Keratinocyte (primary cell): ENCODE measurements around the gene TBC1D3B.

Experiments used
- CTCF ChIP-seq, 3 experiments: IDR thresholded peaks in 1 of 3; conservative IDR thresholded peaks in 1 of 3; optimal IDR thresholded peaks in 1 of 3; 2 replicates in 2 of 3; 3 replicates in 1 of 3; pipeline versions ENCODE3 to v1.5.1; 2011; ENCODE audit warnings: low read length in 3 of 3, mild to moderate bottlenecking in 3 of 3, moderate library complexity in 2 of 3, control low read depth in 1 of 3, inconsistent platforms in 1 of 3; ENCODE audit not compliant: insufficient read depth in 2 of 3; ENCODE audit errors: extremely low read depth in 1 of 3
- EZH2 ChIP-seq: IDR thresholded peaks from one replicate; pipeline ENCODE4 v1.6.1; 2012; ENCODE audit warnings: inconsistent platforms, mild to moderate bottlenecking, low read length, moderate library complexity

- TF ChIP-seq CTCF (optimal IDR thresholded peaks at IDR 0.05 in 1 of 3, IDR thresholded peaks at IDR 0.05 in 1 of 3, conservative IDR thresholded peaks at IDR 0.05 in 1 of 3; ENCODE audit: extremely low read depth in 1 of 3, insufficient read depth in 2 of 3, low read length in 3 of 3) = no peak
- TF ChIP-seq EZH2 = no peak
Observed at GRCh38 chr17:36142806-36143205, 33.6 kb downstream of the TBC1D3B start.
